ENCODE measurements around the gene RNF208.

The RNF208 gene

GRCh38 chr9:137178201-137178938 lies 43.7 kb downstream of the RNF208 start:
- 90 to 91% methylated on average over 22 to 23 of the region's 23 CpGs for WGBS, 2 experiments (ENCODE audit: insufficient coverage in 2 of 2)
- Histone ChIP-seq H3K4me1 (ENCODE audit: control insufficient read depth, insufficient read depth, low read length, poor library complexity, severe bottlenecking) (peaks cover 11% of the 10 kb centered on the region), H3K4me3 (ENCODE audit: extremely low read depth, insufficient read depth, low read length, poor library complexity, severe bottlenecking) (no peak overlapping the region), H3K27ac (ENCODE audit: low read depth, low read length, severe bottlenecking) (peak overlapping the region; percentile 64), H3K36me3 (ENCODE audit: control insufficient read depth, insufficient read depth, low read length) (peaks cover 33% of the 10 kb centered on the region), H3K9me3 (ENCODE audit: control insufficient read depth, low read length) (no peaks in the 10 kb centered on the region)

- Histone ChIP-seq H3K4me3 (ENCODE audit: extremely low read depth, insufficient read depth, low read length, poor library complexity, severe bottlenecking) (no peak overlapping the region), H3K9me3 (ENCODE audit: control insufficient read depth, low read length) (no peaks in the 10 kb centered on the region), H3K36me3 (ENCODE audit: control insufficient read depth, insufficient read depth, low read length) (peaks cover 24% of the 10 kb centered on the region), H3K27ac (ENCODE audit: low read depth, low read length, severe bottlenecking) (no peak overlapping the region), H3K4me1 (ENCODE audit: control insufficient read depth, insufficient read depth, low read length, poor library complexity, severe bottlenecking) (peaks cover 11% of the 10 kb centered on the region)
- WGBS, 2 experiments (ENCODE audit: insufficient coverage in 2 of 2), result 62 to 64% methylated on average over 14 to 16 of the region's 17 CpGs
Measured at GRCh38 chr9:137176302-137177182, 45.5 kb downstream of the RNF208 start.

- H3K4me1 ChIP-seq (ENCODE audit: control insufficient read depth, insufficient read depth, low read length, poor library complexity, severe bottlenecking), result peaks cover 11% of the 10 kb centered on the region
- peaks cover 13% of the 10 kb centered on the region for H3K36me3 ChIP-seq (ENCODE audit: control insufficient read depth, insufficient read depth, low read length)
- WGBS, 2 experiments (ENCODE audit: insufficient coverage in 2 of 2), result 44 to 52% methylated on average over 29 of the region's 33 CpGs
- no peak overlapping the region for H3K4me3 ChIP-seq (ENCODE audit: extremely low read depth, insufficient read depth, low read length, poor library complexity, severe bottlenecking)
- H3K9me3 ChIP-seq (ENCODE audit: control insufficient read depth, low read length), result no peaks in the 10 kb centered on the region
- H3K27ac ChIP-seq (ENCODE audit: low read depth, low read length, severe bottlenecking), result no peak overlapping the region
Measured at GRCh38 chr9:137175345-137175961, 46.6 kb downstream of the RNF208 start.

- 33% methylated on average over 27 to 33 of the region's 34 CpGs for WGBS, 2 experiments (ENCODE audit: insufficient coverage in 2 of 2)
- peaks cover 7% of the 10 kb centered on the region for H3K36me3 ChIP-seq (ENCODE audit: control insufficient read depth, insufficient read depth, low read length)
- H3K27ac ChIP-seq (ENCODE audit: low read depth, low read length, severe bottlenecking), result no peak overlapping the region
- peaks cover 11% of the 10 kb centered on the region for H3K4me1 ChIP-seq (ENCODE audit: control insufficient read depth, insufficient read depth, low read length, poor library complexity, severe bottlenecking)
- H3K9me3 ChIP-seq (ENCODE audit: control insufficient read depth, low read length), result no peaks in the 10 kb centered on the region
- H3K4me3 ChIP-seq (ENCODE audit: extremely low read depth, insufficient read depth, low read length, poor library complexity, severe bottlenecking), result no peak overlapping the region
Measured at GRCh38 chr9:137174722-137175293, 47.2 kb downstream of the RNF208 start.

GRCh38 chr9:137173796-137174664 lies 48.0 kb downstream of the RNF208 start:
- H3K9me3 ChIP-seq (ENCODE audit: control insufficient read depth, low read length), result no peaks in the 10 kb centered on the region
- WGBS, 2 experiments (ENCODE audit: insufficient coverage in 2 of 2), result 89% methylated on average over 45 of the region's 45 CpGs
- peaks cover 7% of the 10 kb centered on the region for H3K36me3 ChIP-seq (ENCODE audit: control insufficient read depth, insufficient read depth, low read length)

GRCh38 chr9:137172901-137173795 lies 48.9 kb downstream of the RNF208 start:
- 79 to 87% methylated on average over 16 to 21 of the region's 21 CpGs for WGBS, 2 experiments (ENCODE audit: insufficient coverage in 2 of 2)
- H3K9me3 ChIP-seq (ENCODE audit: control insufficient read depth, low read length), result no peaks in the 10 kb centered on the region

More at GRCh38 chr9:137173796-137174664, 48.0 kb downstream of the RNF208 start:
- peaks cover 11% of the 10 kb centered on the region for H3K4me1 ChIP-seq (ENCODE audit: control insufficient read depth, insufficient read depth, low read length, poor library complexity, severe bottlenecking)
- H3K4me3 ChIP-seq (ENCODE audit: extremely low read depth, insufficient read depth, low read length, poor library complexity, severe bottlenecking), result no peak overlapping the region
- no peak overlapping the region for H3K27ac ChIP-seq (ENCODE audit: low read depth, low read length, severe bottlenecking)

GRCh38 chr9:137171149-137171900 lies 50.7 kb downstream of the RNF208 start:
- WGBS, 2 experiments (ENCODE audit: insufficient coverage in 2 of 2), result 86 to 89% methylated on average over 20 to 22 of the region's 22 CpGs
- Histone ChIP-seq H3K27ac (ENCODE audit: low read depth, low read length, severe bottlenecking) (no peak overlapping the region), H3K36me3 (ENCODE audit: control insufficient read depth, insufficient read depth, low read length) (no peaks in the 10 kb centered on the region), H3K4me1 (ENCODE audit: control insufficient read depth, insufficient read depth, low read length, poor library complexity, severe bottlenecking) (no peaks in the 10 kb centered on the region), H3K4me3 (ENCODE audit: extremely low read depth, insufficient read depth, low read length, poor library complexity, severe bottlenecking) (no peak overlapping the region), H3K9me3 (ENCODE audit: control insufficient read depth, low read length) (no peaks in the 10 kb centered on the region)

More at GRCh38 chr9:137172901-137173795, 48.9 kb downstream of the RNF208 start:
- Histone ChIP-seq H3K36me3 (ENCODE audit: control insufficient read depth, insufficient read depth, low read length) (peaks cover 7% of the 10 kb centered on the region), H3K27ac (ENCODE audit: low read depth, low read length, severe bottlenecking) (no peak overlapping the region), H3K4me1 (ENCODE audit: control insufficient read depth, insufficient read depth, low read length, poor library complexity, severe bottlenecking) (peaks cover 3% of the 10 kb centered on the region), H3K4me3 (ENCODE audit: extremely low read depth, insufficient read depth, low read length, poor library complexity, severe bottlenecking) (no peak overlapping the region)

GRCh38 chr9:137170486-137171148 lies 51.4 kb downstream of the RNF208 start:
- H3K27ac ChIP-seq (ENCODE audit: low read depth, low read length, severe bottlenecking), result no peak overlapping the region
- no peak overlapping the region for H3K4me3 ChIP-seq (ENCODE audit: extremely low read depth, insufficient read depth, low read length, poor library complexity, severe bottlenecking)
- WGBS, 2 experiments (ENCODE audit: insufficient coverage in 2 of 2), result 56 to 64% methylated on average over 4 to 8 of the region's 14 CpGs
- H3K9me3 ChIP-seq (ENCODE audit: control insufficient read depth, low read length), result no peaks in the 10 kb centered on the region
- no peaks in the 10 kb centered on the region for H3K36me3 ChIP-seq (ENCODE audit: control insufficient read depth, insufficient read depth, low read length)
- no peaks in the 10 kb centered on the region for H3K4me1 ChIP-seq (ENCODE audit: control insufficient read depth, insufficient read depth, low read length, poor library complexity, severe bottlenecking)
